ENCODE measurements around the gene ANKRD33B.

ANKRD33B gene

DNA sequence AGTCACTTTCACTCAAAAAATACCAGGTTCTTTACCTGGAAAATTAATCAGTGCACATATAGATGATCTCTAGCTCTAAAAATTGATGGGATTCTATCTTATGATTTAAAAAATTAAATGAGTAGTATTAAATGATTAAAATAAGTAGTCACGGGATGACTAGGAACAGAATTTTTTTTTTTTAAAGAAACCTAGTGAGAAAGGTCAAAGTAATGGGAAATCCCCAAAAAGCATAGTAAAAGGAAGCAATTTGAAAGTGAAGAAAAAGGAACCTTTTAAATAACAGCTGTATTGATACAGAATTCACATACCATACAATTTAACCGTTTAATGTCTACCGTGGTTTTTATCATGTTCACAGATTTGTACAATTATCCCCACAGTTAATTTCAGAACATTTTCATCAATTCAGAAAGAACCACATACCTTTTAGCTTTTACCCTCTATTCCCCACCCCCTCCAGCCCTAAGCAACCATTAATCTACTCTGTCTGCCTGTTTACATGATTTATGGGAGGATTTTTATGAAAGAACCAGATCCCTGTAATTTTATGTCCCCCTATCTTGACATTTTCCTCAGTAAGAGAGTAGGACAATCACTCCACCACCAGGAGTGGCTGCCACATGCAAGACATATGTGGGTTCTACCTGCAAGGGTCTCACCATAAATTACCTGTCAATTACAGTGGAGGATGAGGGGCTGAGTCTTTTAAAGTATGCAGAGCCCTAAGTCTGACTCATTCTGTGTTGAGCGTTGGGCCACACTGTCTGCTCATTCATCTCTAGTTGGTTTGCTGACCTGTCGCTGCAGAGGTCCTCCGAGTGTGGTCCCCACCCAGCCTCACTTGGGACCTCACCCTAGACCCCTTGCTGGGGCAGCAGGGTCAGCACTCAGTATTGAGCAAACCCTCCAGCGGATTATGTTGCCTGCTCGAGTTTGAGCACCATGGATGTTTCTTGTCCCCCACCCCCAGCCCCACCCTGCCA is 16.0 kb downstream of the ANKRD33B start:
- DNase-seq = no peak

DNA sequence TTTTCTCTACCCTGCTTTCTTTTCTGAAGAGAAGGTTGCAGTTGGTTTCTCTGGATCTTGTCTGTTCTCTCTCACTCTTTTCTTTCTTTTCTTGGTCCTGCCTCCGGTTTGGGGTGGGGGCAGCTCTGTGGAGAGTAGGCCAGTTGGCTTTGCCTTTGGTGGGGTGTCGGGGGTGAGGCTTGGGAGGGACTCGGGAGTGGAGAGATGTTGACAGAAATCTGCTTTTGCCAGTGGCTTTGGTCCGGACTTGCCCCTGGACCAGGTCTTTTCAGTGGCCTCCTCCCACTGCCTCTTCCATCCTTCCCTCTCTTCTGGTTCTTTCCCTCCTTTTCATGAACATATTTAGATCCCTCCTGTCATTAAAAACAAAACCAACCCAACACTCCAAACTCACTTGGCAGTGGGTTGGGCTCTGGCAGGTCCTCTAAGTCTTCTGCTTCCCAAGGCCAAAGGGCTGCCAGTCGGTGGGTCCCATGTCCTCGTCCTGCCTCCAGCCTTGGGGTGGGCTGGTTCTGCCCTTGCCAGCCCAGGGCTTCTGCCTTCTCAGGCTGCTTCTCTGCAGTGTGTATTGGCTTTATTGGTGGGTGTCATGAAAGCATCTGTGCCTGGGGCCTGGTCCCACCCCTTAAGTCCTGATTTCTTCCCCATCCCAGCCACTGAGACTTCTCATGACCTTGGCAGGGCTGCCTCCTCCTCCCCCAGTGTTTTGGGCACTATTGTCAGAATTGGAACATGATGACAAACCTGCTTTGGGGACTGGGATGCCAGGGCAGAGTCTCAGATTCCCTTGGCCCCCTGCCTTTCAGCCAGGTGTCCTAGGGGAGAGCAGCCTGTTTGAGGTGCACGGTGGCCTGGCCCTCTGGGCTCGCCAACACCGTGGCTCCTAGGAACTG is 16.9 kb downstream of the ANKRD33B start:
- DNase-seq = no peak

DNA sequence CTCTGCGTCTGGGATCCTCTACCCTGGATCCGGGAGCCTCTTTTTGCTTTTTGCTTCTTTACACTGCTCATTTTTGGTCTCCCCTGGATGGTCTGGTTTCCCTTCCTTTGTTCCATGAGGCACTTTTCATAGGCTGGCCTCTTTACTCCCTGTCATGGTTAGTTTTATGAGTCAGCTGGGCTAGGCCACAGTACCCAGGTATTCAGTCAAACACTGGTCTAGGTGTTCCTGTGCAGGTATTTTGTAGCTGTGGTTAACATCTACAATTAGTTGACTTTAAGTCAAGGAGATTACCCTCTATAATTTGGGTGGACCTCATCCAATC is 17.5 kb downstream of the ANKRD33B start:
- DNase-seq = no peak

DNA sequence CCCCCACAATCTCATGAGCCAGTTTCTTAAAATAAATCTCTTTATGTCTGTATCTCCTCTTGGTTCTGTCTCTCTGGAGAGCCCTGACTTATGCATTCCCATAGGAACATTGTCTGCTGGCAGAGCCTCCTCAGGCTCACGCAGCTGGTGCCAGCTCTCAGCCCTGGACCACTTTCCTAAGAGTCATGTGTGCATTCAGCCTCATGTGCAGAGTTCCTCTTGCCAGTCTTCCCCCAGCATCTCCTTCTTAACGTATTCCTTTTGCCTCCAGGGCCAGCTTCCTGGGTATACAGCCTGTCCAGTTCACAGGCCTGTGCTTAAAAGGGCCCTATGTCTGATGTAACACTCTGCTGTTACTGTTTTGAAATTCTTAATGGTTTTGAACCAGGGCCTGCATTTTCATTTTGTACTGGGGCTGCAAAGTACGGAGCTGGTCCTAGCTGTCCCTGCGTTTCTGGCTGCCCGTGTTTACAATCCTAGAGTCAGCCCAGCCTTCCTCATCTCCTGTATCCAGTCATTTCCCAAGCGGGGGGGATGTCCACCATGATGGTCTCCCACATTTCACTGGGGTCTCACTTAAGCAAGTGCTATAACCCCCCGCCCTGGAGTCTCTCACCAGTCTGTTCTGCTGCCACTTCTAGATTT is 18.1 kb downstream of the ANKRD33B start:
- DNase-seq = no peak

DNA sequence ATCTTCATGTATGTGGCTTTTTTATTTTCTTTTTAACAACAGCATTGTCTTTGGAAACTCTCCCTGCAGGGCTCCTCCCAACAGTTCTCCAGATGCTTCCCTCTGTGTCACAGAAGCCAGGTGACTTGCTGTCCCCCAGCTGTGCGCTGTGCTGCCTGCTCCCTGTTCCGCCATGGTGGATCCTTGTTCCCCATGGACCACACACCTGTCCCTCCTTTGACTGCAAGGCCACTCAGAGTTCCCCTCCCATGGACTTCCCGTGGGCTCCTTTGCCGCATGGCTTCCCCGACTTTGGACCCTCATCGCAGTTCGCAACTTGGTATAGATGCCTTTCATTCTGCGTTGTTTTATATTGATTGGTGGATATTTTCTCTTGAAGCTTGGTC is 18.6 kb downstream of the ANKRD33B start:
- DNase-seq = no peak

DNA sequence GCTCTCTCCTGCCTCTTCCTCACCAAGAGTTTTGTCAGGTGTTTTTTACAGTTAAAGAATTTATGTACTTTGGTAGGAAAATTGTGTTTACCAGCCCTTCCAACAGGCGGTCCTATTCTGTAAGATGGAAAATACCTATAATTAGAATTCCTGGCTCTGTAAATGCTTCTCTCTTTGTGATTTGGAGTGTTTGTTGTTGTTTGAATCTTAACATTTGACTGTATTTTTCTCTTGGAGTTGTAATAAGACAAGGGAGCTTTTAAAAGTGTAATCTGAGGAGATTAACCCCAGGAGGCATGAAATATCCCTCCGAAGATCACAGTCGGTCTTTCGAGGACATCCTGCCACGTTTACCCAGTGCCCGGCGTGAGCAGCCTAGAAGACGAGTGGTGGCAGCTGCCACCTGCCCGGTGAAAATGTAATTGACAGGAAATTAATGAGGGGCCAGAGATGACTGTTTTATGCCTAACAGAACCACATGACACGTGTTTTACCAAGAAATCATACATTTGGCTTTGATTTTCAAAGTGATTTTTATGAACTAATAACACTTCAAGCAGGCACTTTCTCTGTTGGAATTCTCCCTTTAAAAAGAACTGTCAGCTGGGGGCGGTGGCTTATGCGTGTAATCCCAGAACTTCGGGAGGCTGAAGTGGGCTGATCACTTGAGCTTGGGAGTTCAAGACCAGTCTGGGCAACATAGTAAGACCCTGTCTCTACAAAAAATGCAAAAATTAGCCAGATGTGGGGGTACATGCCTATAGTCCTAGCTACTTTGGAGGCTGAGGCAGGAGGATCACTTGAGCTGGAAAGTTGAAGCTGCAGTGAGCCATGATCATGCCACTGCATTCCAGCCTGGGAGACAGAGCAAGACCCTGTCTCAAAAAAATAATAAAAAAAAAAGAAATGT is 20.0 kb downstream of the ANKRD33B start:
- DNase-seq = no peak

DNA sequence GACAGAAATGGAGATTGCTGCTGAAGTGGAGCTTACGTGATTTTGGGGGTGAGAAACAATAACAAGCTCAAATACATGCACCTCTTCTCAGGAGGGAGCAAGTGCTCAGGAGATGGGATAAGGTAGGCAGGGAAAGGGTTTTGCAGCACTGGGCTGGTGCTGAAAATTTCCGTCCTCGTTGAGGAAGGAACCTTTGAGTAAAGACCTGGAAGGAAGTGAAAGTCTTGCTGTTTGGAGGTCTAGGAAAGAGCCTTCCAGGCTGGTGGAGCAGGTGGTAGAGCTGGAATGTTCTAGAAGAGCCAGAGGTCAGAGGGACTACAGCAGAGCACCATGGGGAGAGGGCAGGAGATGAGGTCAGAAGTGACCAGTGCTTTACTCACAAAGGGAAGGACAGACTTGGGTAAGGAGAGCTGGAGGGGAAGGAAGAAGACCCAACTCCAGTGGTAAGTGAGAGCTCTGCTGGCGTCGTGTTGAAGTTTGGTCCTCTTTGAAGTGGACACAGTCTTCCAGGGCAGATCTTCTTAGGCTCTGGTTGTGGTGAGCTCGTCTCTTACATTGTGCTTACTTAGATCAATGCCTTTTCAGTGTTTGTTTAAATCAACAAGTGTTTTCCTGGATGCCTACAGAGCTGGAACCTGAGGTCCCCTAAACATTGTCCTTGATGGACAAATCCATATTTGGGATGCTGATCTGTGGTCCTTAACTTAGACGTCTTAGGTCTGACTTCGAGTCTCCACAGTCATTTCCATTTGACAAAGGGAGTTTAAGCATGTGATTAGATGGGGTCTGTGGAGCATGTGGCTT is 21.0 kb downstream of the ANKRD33B start:
- DNase-seq = no peak

DNA sequence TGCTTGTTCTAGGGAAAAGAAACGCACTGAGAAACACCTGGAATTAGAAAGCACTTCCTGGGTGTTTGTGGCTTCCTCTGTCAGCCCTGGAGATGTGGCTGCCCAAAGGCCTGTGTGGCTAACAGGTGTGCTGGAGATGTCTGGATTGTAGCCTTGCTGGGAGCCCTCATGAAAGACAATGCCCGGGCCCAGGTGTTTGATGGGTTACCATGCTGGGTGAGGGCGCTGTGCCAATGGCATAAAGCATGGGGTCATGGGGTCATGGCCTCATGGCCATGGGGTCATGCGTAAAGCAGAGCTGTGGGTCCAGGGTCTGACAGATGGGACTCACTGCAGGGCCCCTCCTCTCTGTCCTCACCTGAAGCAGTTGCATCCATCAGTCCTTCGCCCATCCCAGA is 21.6 kb downstream of the ANKRD33B start:
- no peak for DNase-seq

DNA sequence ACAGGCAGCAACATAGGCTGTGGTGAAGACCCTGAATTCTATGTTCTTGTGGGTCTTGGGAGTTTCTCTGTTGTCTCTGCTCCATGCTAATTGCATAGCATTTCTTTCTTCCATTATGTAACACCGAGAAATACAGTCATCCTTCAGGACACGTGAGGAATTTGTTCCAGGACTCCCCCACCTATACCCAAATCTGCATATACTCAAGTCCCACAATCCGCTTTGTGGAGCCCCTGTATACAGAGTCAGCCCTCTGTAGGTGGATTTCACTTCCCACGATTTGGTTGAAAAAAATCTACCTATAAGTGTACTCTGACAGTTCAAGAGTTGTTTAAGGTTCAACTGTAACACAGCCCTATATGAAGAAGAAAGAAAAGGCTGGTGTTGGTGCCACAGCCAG is 22.1 kb downstream of the ANKRD33B start:
- DNase-seq = no peak

DNA sequence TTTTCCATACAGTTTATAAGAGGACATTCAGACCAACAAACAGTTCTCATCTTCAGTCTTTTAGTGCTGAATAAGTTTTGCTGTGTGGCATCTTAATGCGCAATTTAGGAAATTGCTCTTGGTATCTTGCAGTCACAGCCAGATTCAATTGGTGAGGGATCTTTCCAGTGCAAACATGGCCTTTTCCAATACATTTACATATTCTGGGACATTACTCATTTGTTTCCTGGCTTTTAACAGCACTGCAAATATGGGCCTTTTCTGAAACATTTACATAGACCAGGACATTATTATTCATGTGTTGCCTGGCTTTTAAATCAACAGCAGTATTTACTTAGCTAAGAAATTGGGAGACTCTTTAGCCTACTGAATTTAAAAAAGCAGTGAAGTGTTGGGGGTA is 22.7 kb downstream of the ANKRD33B start:
- DNase-seq = no peak

DNA sequence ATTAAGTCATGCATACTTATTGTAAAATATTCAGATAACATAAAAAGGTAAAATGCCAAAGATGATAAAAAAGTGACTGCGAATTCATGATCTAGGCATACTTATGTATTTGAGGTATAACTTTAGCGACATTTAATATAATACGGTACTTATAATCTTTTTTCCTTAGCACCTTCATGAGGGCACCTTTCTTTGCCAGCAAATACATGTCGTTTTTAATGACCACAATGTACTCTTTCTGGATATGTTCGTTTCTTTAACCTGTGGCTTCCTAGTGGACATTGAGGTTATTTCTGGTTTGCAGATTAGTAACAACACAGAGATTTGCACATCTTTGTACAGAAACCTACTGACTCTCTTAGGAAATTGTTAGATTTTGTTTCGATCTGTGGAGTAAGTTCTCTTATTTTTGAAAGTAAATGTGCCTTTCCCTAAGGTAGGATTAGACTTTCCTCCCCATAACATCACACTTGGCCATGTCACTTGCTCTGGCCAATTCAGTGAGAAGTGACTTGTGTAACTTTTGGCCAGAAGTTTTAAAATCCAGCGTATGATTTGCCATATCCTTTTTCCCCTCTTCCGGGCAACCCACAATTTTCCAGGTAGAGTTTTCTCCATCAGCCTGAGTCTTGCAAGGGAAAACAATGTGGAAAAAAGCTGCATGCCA is 24.4 kb downstream of the ANKRD33B start:
- no peak for DNase-seq

DNA sequence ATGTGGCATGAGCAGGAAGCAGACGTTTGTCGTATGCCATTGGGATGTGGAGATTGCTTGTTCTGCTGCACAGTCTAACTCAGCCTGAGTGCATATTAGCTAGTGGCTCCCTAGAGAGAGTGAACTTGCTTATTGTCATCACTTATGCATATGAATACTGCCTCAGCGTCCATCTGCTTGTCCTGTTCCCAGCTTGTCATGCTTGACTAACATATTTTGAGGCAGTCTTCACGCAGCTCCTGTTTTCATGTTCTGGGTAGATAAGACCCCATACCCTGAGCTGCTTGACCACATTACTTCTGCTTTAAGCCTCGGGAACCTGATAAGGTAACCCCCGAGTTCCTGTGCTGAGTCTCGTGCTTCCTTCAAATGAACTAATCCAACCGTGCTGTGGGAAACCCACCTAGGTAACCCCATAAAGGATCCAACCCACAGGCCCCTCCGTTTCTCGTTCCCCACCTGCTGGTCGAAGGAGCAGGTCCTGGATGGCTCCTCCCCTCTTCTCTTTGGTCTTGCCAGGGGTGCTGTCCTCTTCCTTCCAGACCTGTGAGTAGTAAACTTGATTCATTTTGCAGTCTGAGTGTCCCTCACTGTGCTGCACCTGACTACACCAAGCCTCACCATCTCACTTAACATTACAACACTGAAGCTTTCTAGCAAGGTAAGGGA is 25.0 kb downstream of the ANKRD33B start:
- no peak for DNase-seq

DNA sequence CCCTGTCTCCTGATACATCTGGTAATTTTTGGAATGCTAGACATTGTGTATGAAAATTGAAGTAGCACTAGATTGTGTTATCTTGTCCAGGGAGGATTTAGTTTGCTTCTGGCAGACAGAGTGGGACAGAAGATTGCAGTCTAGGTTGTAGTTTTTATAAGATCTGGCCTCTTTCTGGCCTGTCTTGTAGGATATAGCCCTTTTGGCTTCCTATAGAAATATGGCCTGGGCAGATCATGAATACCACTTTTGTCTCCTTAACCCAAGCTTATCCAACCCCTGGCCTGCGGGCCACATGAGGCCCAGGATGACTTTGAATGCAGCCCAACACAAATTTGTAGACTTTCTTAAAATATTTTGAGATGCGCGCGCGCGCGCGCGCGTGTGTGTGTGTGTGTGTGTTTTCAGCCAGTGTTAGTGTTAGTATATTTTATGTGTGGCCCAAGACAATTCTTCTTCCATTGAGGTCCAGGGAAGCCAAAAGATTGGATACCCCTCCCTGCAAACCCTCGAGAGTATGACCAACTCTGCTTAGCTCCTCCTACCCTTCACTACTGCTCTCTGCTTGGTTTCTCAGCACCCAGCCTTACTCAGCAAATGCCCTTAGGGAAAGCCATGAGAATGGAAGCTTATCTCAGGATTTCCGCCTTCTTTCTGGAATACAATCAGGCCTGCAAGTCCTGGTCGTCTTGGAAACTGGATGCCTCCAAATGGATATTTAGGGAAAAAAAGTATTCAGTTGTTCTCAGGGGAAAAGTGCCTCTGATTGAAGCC is 26.5 kb downstream of the ANKRD33B start:
- no peak for DNase-seq

DNA sequence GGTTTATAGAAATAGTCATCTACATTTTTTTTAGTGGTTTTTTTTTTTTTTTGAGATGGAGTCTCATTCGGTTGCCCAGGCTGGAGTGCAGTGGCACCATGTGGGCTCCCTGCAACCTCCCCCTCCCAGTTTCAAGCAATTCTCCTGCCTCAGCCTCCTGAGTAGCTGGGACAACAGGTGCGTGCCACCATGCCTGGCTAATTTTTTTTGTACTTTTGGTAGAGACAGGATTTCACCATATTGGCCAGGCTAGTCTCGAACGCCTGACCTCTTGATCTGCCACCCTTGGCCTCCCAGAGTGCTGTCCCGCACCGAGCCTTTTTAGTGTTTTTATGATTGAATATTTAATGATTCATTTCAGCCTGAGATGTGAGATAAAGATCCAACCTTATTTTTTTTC is 27.3 kb downstream of the ANKRD33B start:
- DNase-seq = no peak

DNA sequence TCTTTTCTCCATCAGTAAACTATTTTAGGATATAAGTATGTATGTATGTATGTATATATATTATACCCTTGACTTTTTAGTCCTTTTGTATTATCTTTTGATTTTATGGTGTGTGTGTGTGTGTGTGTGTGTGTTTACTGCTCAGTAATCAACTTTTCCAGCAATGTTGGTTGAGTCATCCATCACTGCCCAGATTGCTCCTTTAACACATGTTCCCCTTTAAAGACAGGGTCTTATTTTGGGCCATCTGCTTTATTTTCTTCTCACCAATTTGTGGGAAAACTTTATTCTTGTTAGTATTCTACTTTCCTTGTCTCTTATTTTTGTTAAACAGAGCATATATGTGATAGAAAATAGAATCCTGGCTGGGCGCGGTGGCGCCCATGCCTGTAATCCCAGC is 28.1 kb downstream of the ANKRD33B start:
- no peak for DNase-seq

DNA sequence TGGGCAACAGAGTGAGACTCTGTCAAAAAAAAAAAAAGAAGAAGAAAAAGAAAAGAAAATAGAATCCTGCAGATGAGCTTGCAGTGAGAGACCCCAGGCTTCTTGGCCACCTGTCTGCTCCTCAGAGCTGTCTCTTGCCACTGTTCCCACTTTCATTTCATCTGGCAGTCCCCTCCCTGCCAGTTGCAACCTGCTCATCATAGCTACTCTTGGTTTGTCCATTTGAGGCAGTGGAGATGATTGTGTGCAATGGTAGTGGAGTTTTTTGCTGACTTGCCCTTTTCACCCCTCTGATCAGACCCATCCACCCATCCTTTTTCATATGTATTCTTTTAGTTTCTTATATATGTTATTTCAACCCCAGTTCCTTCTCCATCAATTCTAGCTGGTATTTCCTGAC is 28.7 kb downstream of the ANKRD33B start:
- no peak for DNase-seq

DNA sequence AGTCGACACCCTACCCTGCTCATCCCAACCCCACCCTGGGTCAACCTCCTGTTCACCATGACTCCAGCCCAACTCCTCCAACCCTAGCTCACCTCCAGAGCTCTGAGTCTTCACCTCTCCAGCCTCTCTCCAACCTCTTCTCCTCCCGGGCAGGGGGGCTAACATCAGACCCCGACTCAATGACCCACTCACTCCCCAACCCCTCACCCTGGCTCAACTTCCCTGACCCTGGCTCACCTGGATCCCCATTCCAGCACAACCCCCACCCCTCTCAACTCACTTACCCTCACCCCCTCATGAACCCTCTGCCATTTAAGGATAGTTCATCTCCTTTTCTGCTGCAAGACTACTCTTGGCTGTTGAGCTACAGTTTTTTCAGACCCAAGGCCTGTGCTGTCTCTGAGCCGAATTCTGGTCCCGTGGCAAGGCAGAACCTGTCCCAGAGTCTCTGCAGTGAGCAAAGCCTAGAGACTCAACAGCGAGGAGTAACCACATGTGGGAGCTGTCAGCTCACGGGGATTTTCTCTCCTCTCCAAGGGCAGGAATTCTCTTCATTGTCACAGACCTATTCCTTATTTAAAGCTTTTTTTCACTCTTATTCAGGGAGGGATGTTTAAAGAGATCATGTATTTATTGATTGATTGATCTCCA is 29.8 kb downstream of the ANKRD33B start:
- DNase-seq = no peak

DNA sequence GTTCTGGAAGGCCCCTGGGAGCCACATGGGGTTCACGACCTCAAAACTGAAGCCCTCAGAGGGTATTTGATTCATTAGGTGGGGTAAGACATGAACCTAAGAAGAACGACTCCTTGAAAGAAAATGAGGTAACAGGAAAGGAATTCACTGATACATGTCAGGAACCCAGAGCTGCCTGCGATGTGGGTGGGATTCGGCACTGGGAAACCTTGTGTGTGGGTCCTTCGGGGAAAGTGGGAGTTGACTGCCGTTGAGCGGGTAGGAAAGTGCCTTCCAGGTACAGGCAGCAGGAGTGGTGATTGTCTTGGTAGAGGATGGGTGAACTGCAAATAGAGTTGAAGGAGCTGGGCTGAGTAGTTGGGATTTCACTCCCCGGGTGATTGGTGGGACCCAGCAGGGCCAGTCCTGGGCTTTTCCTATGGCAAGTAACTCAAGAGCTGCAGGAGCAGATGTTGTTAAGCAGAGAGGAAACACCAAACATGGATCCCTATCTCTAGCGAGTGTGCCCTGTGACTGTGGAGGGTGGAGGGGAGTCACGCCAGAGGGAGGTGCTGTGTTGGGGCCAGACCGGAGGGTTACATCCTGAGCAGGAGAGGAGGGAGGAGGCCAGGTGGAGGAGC is 30.8 kb downstream of the ANKRD33B start:
- no peak for DNase-seq

DNA sequence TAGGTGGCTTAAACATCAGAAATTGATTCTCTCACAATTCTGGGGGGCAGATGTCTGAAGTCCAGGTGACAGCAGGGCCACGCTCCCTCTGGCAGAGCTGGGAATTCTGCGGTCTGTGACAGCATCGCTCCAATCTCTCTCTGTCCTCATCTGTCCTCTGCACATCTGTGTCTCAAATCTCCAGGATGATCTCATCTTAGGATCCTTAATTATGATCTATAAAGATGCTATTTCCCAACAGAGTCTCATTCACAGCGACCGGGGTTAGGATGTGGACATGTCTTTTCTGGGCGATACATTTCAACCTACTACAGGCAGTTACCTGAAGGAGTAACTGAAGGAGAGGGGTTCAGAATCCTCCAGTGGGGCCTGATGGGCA is 31.4 kb downstream of the ANKRD33B start:
- no peak for DNase-seq
